KBM-7 (cell line): Measurements from ENCODE around the gene FAM200A.
"Not testable (repeated sequence)": the region's sequence is repeated elsewhere in the genome, so short reads cannot be mapped to it uniquely, and the experiment has no call there.

ENCODE experiments used
- DNase-seq: peaks from one replicate; pipeline ENCODE4 v3.0.0-alpha.2; 2015
- in situ Hi-C: fragments of 300-500 bp; cut with MboI; formaldehyde crosslinking; loops from 2 replicates; pipeline ENCODE4 v1.14.3; 2020; ENCODE audit warnings: low sequenced_read_pairs, low pct_unique_long_range_greater_than_20kb, mixed read lengths

FAM200A gene

GRCh38 chr7:99560834-99561736 lies 9.2 kb upstream of the FAM200A start:
- in situ Hi-C loops, result no loop called here
- no peak for DNase-seq

- in situ Hi-C loops, result no loop called here
These were observed 7.4 kb upstream of the FAM200A start for GRCh38 chr7:99559175-99559915.

GRCh38 chr7:99558306-99559174 lies 6.6 kb upstream of the FAM200A start, which contains the start of gene ZNF655:
Gene ZNF655, plus strand, starts transcription at chr7:99558642. Its CDS starts 1,918 bp downstream, at chr7:99560560.
- DNase-seq, result peak; percentile 78

More at GRCh38 chr7:99559175-99559915, 7.4 kb upstream of the FAM200A start:
- DNase-seq, result peak; percentile 6

GRCh38 chr7:99557940-99558305 lies 6.0 kb upstream of the FAM200A start:
- in situ Hi-C loops, result no loop called here
- DNase-seq, result no peak

More at GRCh38 chr7:99558306-99559174, 6.6 kb upstream of the FAM200A start, which contains the start of gene ZNF655:
- in situ Hi-C loops, result no loop called here

- in situ Hi-C loops, result no loop called here
- no peak for DNase-seq
These were observed 5.3 kb upstream of the FAM200A start for GRCh38 chr7:99557196-99557607.

GRCh38 chr7:99554939-99555338 lies 3.0 kb upstream of the FAM200A start:
- in situ Hi-C loops, result no loop called here
- no peak for DNase-seq

- no peak for DNase-seq
- in situ Hi-C loops, result no loop called here
These were observed 1.1 kb upstream of the FAM200A start for GRCh38 chr7:99553039-99553438.

GRCh38 chr7:99551334-99551733 lies 580 bp downstream of the FAM200A start:
- in situ Hi-C loops, result no loop called here
- no peak for DNase-seq

- in situ Hi-C loops, DNase-seq: not testable (repeated sequence)
These were observed 2.4 kb downstream of the FAM200A start for GRCh38 chr7:99549545-99549944.

- DNase-seq, result peak; percentile 71
- in situ Hi-C loops, result not testable (repeated sequence)
These were observed 6.6 kb downstream of the FAM200A start for GRCh38 chr7:99545308-99545707.

- in situ Hi-C loops, result no loop called here
- DNase-seq, result no peak
These were observed 8.0 kb downstream of the FAM200A start for GRCh38 chr7:99543916-99544315.

- in situ Hi-C loops, result no loop called here
- no peak for DNase-seq
These were observed 8.7 kb downstream of the FAM200A start for GRCh38 chr7:99543081-99543671.

GRCh38 chr7:99541212-99541611 lies 10.7 kb downstream of the FAM200A start:
- DNase-seq, result no peak
- in situ Hi-C loops, result no loop called here

GRCh38 chr7:99540542-99540941 lies 11.4 kb downstream of the FAM200A start:
- in situ Hi-C loops, result no loop called here
- DNase-seq, result no peak

GRCh38 chr7:99539213-99539811 lies 12.6 kb downstream of the FAM200A start:
- no peak for DNase-seq
- in situ Hi-C loops, result no loop called here

- in situ Hi-C loops, result no loop called here
These were observed 16.2 kb downstream of the FAM200A start for GRCh38 chr7:99535667-99536066.

GRCh38 chr7:99531354-99531765 lies 20.6 kb downstream of the FAM200A start:
- DNase-seq, result no peak
- in situ Hi-C loops, result no loop called here

More at GRCh38 chr7:99535667-99536066, 16.2 kb downstream of the FAM200A start:
- DNase-seq, result no peak

GRCh38 chr7:99525713-99526440 lies 26.0 kb downstream of the FAM200A start:
- DNase-seq, result peak; percentile 33
- in situ Hi-C loops, result no loop called here
